Stimulated activated naive CD4-positive, alpha-beta T cell (primary cell): ENCODE results near the gene OGDH.
A peak's percentile ranks its signal among the peaks of the same experiment; 100 is the strongest.

Experiments
- DNase-seq, 6 experiments: peaks; one replicate each; lab custom pipeline; 2025; lab: John Stamatoyannopoulos, UW

Gene OGDH

GRCh38 chr7:44618753-44619152 lies 12.3 kb downstream of the OGDH start:
- DNase-seq = no peak

GRCh38 chr7:44621034-44621749 lies 14.8 kb downstream of the OGDH start:
- DNase-seq = no peak

GRCh38 chr7:44621750-44622103 lies 15.3 kb downstream of the OGDH start:
- DNase-seq = no peak

- DNase-seq = no peak
Measured at GRCh38 chr7:44622342-44623151, 16.1 kb downstream of the OGDH start.

- DNase-seq = no peak
Measured at GRCh38 chr7:44624318-44624717, 17.9 kb downstream of the OGDH start.

GRCh38 chr7:44625526-44626471 lies 19.4 kb downstream of the OGDH start:
- no peak for DNase-seq

- DNase-seq = no peak
Measured at GRCh38 chr7:44626620-44627019, 20.2 kb downstream of the OGDH start.

GRCh38 chr7:44629829-44630522 lies 23.5 kb downstream of the OGDH start:
- no peak for DNase-seq

- no peak for DNase-seq
Measured at GRCh38 chr7:44630792-44631457, 24.5 kb downstream of the OGDH start.

- DNase-seq = peak in 3 of 6 experiments; percentile 22 to 39 (median 37)
Measured at GRCh38 chr7:44631458-44632115, 25.2 kb downstream of the OGDH start.

- no peak for DNase-seq
Measured at GRCh38 chr7:44632196-44632595, 25.8 kb downstream of the OGDH start.

GRCh38 chr7:44633254-44634186 lies 27.1 kb downstream of the OGDH start:
- peak in 2 of 6 experiments; percentile 14 to 23 for DNase-seq

- no peak for DNase-seq
Measured at GRCh38 chr7:44634187-44634838, 27.9 kb downstream of the OGDH start.

- no peak for DNase-seq
Measured at GRCh38 chr7:44634839-44635591, 28.6 kb downstream of the OGDH start.

GRCh38 chr7:44636041-44636584 lies 29.7 kb downstream of the OGDH start:
- no peak for DNase-seq

- DNase-seq = no peak
Measured at GRCh38 chr7:44636926-44637325, 30.5 kb downstream of the OGDH start.

- peak; percentile 18 to 67 (median 50) for DNase-seq
Measured at GRCh38 chr7:44637788-44638594, 31.6 kb downstream of the OGDH start.
